Right lobe of liver (tissue), 4 donors: ENCODE data around the gene CHD9NB.

Experiments used
- CTCF ChIP-seq, 4 donors: fragments of 200-600 bp in 3 of 4; fragments of 450-650 bp in 1 of 4; IDR thresholded peaks; one replicate each; pipeline versions ENCODE4 v1.5.1 to v1.8.0; 2016 to 2022; ENCODE audit warnings: antibody characterized with exemption in 4 of 4, mild to moderate bottlenecking in 2 of 4
- POLR2A ChIP-seq: fragments of 450-650 bp; IDR thresholded peaks from one replicate; pipeline ENCODE4 v1.6.1; 2017; ENCODE audit warnings: antibody characterized with exemption, mild to moderate bottlenecking
- donor health status: DM: no; HTN: no; CAD: no.
- donor health status: DM: no; HTN: no; CAD: no.
- donor health status: DM: no; HTN: yes; CAD: no.

DNA sequence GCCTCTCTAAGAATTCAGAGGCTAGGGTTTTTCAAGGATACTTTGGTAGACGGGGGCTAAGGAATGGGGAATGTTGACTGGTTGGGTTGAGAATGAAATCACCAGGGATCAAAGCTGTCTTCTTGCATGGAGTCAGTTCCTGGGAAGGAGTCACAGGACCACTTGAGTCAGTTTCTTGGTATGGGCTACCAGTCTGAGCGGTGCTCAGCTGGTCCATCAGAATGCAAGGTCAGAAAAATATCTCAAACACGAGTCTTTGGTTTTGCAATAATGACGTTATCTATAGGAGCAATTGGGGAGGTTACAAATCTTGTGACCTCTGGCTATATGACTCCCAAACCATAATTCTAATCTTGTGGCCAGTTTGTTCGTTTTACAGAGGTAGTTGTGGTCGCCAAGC, 18.4 kb downstream of the CHD9NB start:
- TF ChIP-seq CTCF (IDR thresholded peaks at IDR 0.05), result no peak
- no peak for TF ChIP-seq POLR2A
